Measurements from ENCODE around the gene BPIFB6.

BPIFB6 gene

GRCh38 chr20:33033381-33033780 is 1.9 kb downstream of the BPIFB6 start:
- TF ChIP-seq CTCF (IDR thresholded peaks at IDR 0.05), result no peak

DNA sequence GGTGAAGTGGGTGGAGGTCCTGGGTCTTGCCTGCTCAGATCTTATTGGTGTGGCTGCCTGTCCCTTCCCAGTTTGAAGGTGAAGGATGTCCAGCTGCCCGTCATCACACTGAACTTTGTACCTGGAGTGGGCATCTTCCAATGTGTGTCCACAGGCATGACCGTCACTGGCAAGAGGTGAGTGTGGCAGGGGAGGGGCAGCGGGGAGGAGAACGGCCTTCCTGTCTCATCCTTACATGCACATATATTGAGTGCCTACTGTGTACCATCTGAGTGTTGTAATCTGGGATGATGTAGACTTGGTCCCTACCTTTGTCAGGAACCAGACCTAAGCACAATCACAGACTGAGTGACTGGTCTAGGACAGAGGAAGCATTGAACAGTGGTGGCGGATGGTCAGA is 2.7 kb downstream of the BPIFB6 start:
- TF ChIP-seq CTCF (IDR thresholded peaks at IDR 0.05), result no peak

DNA sequence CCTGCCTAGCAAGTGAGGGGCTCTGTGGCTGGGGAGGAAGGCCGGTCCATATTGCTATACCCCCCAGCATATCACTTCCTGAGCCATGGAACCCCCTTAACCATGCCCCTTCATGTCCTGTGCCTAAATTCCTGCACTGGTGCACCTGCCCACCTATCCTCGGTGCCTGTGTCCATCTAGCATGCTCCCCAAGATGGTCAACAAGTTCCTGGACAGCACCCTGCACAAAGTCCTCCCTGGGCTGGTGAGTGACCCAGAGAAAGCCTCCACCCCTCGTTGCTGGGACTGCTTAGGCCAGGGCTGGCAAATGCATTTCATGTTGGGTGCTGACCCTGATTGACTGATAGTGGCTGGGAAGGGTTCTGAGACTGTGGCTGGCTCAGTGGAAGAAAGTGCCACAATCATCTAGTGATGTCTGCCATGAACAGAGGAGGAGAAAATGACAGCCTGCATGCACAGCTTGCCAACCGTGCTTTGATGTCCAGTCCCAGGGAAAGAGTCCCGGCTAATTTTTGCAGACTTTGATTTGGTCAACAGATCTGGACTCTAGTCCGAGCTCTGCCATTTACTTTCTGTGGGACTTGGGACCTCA is 3.5 kb downstream of the BPIFB6 start:
- TF ChIP-seq CTCF (IDR thresholded peaks at IDR 0.05), result no peak

DNA sequence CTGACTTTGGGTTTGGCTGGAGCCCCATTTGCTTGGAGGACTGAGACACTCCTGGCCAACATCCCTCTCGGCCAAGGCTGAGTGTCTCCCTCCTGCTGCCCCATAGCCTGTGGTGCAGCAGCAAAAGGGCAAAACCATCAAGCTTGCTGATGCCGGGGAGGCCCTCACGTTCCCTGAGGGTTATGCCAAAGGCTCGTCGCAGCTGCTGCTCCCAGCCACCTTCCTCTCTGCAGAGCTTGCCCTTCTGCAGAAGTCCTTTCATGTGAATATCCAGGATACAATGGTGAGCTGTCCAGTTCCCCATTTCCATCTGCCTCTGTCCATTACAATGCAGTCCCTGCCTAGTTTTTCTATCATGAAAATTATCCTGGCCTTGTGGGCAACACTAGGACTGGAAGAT is 6.0 kb downstream of the BPIFB6 start:
- no peak for TF ChIP-seq CTCF (IDR thresholded peaks at IDR 0.05)

GRCh38 chr20:33038243-33038642 is 6.8 kb downstream of the BPIFB6 start:
- no peak for TF ChIP-seq CTCF (IDR thresholded peaks at IDR 0.05)

- no peak for TF ChIP-seq CTCF (IDR thresholded peaks at IDR 0.05)
Measured at GRCh38 chr20:33042430-33042829, 11.0 kb downstream of the BPIFB6 start.

- no peak for TF ChIP-seq CTCF (IDR thresholded peaks at IDR 0.05)
Measured at GRCh38 chr20:33042983-33043730, 11.7 kb downstream of the BPIFB6 start.
